ENCODE results near the gene ADIRF. TPM values are rescaled to one million over a fixed set of nuclear protein-coding genes. Genes with fewer than 3 reads are reported as not detected.

The ADIRF gene
- total and polyA plus RNA-seq, 2 donors (not counting 1 experiment from before 2014, with no cell fraction given) = not detected

- H3K27me3 ChIP-seq (replicated peaks in 1 of 4; ENCODE audit: control extremely low read depth in 1 of 4, control insufficient read depth in 3 of 4, insufficient read depth in 4 of 4, low read length in 3 of 4) = no peaks in the 10 kb centered on the region
- H3K9ac ChIP-seq (ENCODE audit: low read length) = no peak overlapping the region
- H3K4me3 ChIP-seq (ENCODE audit: control extremely low read depth in 1 of 5, extremely low read depth in 1 of 5, insufficient read depth in 1 of 5, low read depth in 2 of 5, low read length in 4 of 5) = no peak overlapping the region
- ChIA-PET POLR2A (no interaction called here), CTCF (interaction anchor here (1.1 to 2.0 kb wide), 5 partner anchors 9 to 103 kb away, joined by 3 to 6 read pairs (median 4); no protein-coding TSS in a partner anchor)
- DNase-seq (no peak), ATAC-seq (ENCODE audit: low read depth) (no peak)
- H3K36me3 ChIP-seq (replicated peaks in 1 of 2; ENCODE audit: control extremely low read depth in 1 of 2, control insufficient read depth in 1 of 2, extremely low read depth in 1 of 2, insufficient read depth in 2 of 2, low read length in 1 of 2) = no peaks in the 10 kb centered on the region
- H3K9me3 Mint-ChIP-seq (ENCODE audit: insufficient read depth) = no peaks in the 10 kb centered on the region
- H3K4me1 Mint-ChIP-seq = no peaks in the 10 kb centered on the region
- H3K9me3 ChIP-seq (ENCODE audit: control extremely low read depth in 1 of 3, control insufficient read depth in 2 of 3, insufficient read depth in 1 of 3, low read length in 2 of 3) = no peaks in the 10 kb centered on the region
- H2AFZ ChIP-seq (ENCODE audit: insufficient read depth, low read depth, low read length, poor library complexity, severe bottlenecking) = no peak overlapping the region
- no peaks in the 10 kb centered on the region for H3K79me2 ChIP-seq (ENCODE audit: control insufficient read depth, insufficient read depth, low read length)
- H3K4me2 ChIP-seq (replicated peaks; ENCODE audit: low read depth, low read length, poor library complexity, severe bottlenecking) = no peak overlapping the region
- no peak overlapping the region for H3K27ac Mint-ChIP-seq
- intact Hi-C loops (cut with micrococcal nuclease) = loop anchor here (10.0 kb wide), 1 partner anchor 568 kb away; the partner anchor contains the start of gene MINPP1
- 96% methylated on average over 10 of the region's 13 CpGs for WGBS (ENCODE audit: insufficient coverage)
- peaks cover 0 to 4% of the 10 kb centered on the region in 2 donors for H3K4me1 ChIP-seq (ENCODE audit: control insufficient read depth in 2 of 2, insufficient read depth in 2 of 2, low read length in 2 of 2)
- no peak overlapping the region for H3K4me3 Mint-ChIP-seq
- TF ChIP-seq CTCF (IDR thresholded peaks at IDR 0.05) (no peak), EZH2 (IDR thresholded peaks at IDR 0.05; ENCODE audit: borderline replicate concordance, insufficient read depth, low read depth, low read length, poor library complexity, severe bottlenecking) (no peak)
- no peak overlapping the region for H3K27ac ChIP-seq (ENCODE audit: low read length in 2 of 2)
- H3K27me3 Mint-ChIP-seq = no peaks in the 10 kb centered on the region
- no peaks in the 10 kb centered on the region for H4K20me1 ChIP-seq (ENCODE audit: control insufficient read depth, insufficient read depth, low read length, poor library complexity, severe bottlenecking)
Measured at GRCh38 chr10:86936661-86937501, 31.4 kb upstream of the ADIRF start.

Measured in B cell (primary cell).